Activated effector memory CD4-positive, alpha-beta T cell treated with anti-CD3 and anti-CD28 coated beads, Interleukin-2, amount 50 U/mL, for 16 hours (primary cell): Measurements from ENCODE around the gene BDKRB2.

Experiments
- DNase-seq: peaks from one replicate; pipeline ENCODE4 v3.0.0-alpha.2; 2020

BDKRB2 gene

DNA sequence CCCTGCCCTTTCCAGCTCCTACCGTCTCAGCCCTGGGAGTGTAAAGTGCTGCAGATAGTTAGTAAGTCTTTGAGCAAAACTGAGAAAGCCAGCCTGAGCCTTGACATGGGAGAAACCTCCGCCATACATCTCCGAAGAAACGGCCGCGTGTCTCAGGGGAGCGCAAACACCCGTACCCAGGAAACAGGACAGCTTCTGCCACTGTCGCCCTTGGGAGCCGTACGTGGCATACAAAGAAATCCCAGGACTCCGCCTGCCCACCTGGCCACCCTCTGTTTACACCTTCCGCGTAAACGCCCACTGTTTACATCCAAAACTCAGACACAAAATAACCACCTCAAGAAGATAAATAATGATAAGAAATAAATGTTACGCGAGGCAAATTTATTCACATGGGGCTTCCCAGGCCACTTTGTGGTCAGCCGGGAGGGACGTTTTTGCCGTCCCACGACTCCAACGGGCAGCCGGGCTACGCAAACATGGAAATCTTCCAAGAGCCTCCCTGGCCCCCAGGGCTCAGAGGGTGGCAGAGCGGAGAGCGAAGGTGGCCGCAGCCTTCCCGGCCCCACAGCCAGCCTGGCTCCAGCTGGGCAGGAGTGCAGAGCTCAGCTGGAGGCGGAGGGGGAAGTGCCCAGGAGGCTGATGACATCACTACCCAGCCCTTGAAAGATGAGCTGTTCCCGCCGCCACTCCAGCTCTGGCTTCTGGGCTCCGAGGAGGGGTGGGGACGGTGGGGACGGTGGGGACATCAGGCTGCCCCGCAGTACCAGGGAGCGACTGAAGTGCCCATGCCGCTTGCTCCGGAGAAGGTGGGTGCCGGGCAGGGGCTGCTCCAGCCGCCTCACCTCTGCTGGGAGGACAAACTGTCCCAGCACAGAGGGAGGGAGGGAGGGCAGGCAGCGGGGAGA, at the start of gene BDKRB2:
TSS of gene BDKRB2 (plus strand) at position 689 of the 908 bp plus-strand sequence. CDS start 32,269 bp downstream, outside the sequence.
- DNase-seq = no peak

DNA sequence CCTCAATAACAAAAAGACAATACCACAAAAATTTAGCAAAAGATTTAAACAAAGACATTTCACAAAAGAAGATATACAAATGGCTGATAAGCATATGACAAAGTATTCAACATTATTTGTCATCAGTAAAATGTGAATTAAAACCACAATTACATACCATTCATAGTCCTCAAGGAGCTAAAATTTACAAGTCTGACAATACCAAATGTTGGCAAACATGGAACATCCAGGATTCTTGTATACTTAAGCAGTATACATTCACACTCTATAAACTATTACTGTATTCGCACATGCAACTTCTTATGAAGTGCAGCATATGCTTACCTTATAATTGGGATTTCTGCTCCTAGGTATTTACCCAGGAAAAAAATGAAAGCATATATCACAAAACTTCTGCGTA, 49.7 kb upstream of the BDKRB2 start:
- no peak for DNase-seq

DNA sequence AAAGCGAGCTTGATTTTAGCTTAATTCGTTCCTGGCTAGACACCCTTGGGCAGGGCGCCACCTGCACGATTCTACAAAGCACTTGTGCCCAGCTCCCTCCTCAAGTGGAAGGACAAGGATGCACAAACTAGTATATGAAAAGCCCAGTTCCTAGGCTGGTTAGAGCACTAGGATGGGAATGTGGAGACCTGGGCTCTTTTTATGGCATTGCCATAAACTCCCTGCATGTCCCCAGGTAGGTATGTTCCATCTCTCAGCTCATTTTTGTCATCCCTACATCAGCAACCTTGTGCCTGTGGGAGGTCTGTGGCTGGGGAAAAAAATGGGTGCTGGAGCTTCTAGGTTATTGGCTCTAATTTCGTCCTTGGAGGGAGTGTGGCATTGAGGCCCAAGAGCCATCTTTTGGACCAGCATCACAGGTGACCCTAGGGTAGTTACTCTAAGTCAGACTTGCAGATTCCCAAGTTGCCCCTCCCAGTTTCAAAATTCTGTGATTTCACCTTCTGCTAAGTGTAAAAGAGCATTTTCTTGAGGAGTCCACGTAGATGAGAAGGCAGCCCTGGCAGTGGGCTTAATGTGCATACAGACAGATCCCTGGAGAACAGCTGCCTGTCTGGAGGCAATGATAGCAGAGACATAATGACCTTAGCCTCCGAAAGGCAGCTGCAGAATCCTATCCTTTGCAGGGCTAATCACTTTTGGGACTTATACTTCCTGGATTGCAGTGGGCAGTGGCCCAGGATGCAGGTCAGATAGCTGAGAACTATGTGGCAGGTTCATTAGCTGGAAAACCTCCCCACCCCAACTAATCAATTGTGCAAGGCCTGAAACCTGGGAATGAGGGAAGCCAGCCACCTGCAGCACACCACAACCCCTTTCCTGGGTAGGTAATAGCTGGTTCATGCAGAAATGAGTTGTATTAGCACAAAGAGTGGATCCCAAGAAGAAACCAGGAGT, 47.6 kb upstream of the BDKRB2 start:
- DNase-seq = no peak

DNA sequence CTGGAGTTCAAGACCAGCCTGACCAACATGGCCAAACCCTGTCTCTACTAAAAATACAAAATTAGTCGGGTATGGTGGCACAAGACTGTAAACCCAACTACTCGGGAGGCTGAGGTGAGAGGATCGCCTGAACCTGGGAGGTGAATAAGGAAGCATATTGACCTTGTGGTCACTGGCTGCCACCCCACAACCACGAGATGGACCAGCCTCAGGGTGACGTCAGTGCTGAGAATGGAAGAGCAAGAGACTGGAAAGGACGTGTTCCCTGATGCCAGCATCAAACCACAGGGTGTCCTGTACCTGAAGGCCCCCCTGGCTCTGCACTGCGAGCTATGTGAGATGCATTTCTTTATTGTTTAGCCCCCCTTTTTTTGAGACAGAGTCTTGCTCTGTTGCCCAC, 45.9 kb upstream of the BDKRB2 start:
- no peak for DNase-seq

- peak; percentile 17 for DNase-seq
Measured at GRCh38 chr14:96160076-96160912, 44.3 kb upstream of the BDKRB2 start.

- DNase-seq = peak; percentile 30
Measured at GRCh38 chr14:96160913-96161310, 43.7 kb upstream of the BDKRB2 start.

GRCh38 chr14:96161636-96162035, 43.0 kb upstream of the BDKRB2 start:
- DNase-seq = no peak

GRCh38 chr14:96162265-96162664, 42.4 kb upstream of the BDKRB2 start:
- peak; percentile 25 for DNase-seq

GRCh38 chr14:96162741-96163140, 41.9 kb upstream of the BDKRB2 start:
- DNase-seq = peak; percentile 37

- peak; percentile 24 for DNase-seq
Measured at GRCh38 chr14:96164861-96165490, 39.7 kb upstream of the BDKRB2 start.

GRCh38 chr14:96165493-96166436, 38.9 kb upstream of the BDKRB2 start:
- DNase-seq = peak; percentile 43

DNA sequence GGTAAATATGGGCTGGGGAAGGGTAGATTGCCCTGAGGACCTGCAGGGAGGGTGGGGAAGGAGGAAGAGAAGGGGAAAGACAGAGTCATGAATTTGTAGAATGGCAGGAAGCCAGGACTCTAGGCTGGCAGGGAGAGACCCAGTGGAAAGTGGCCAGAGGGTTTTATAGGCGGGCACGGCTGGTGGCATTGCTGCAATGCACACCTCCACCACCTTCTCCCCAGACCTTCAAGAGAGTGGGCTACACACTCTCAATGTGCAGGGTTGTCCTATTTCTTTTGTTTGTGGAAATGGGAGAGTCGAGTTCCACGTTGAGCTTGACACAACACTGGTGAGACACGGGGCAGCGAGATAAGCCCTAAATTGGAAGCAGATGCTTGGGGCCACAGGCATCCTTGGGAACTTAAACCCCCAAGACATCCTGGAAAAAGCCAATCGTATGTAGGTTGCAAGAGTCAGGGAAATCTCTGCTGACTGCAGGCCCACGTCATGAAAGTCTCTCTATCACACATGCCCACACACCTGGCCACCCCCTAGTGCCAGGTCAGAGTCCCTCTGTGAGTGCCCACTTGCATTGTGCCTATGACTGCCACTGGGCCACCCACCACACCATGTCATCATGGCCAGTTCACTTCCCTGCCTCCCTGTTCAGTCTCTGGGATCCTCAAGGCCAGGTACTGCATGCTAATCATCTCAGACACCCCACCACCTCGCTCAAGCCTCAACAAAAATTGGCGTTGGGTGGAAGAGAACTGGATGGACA, 38.0 kb upstream of the BDKRB2 start:
- peak; percentile 16 for DNase-seq

- no peak for DNase-seq
Measured at GRCh38 chr14:96167224-96168148, 37.2 kb upstream of the BDKRB2 start.

DNA sequence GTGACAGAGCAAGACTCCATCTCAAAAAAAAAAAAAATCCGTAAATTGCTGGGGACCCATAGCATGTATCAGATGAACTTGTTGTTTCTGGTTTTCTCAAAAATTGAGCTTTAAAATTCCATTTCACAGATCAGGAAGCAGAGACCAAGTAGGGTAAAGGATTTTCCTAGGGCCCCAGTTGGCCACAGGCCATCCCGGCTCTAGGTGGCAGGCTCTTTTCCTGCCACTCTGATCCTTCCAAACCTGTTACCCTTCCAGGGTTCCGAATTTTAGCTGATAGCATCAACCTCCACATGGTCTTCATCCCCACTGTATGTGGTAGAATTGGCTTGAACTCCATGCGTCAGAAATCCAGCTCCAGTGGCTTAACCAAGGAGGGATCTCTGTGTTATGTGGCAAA, 36.1 kb upstream of the BDKRB2 start:
- peak; percentile 13 for DNase-seq

- peak; percentile 28 for DNase-seq
Measured at GRCh38 chr14:96170961-96171592, 33.6 kb upstream of the BDKRB2 start.

- DNase-seq = no peak
Measured at GRCh38 chr14:96173636-96174475, 30.8 kb upstream of the BDKRB2 start.

- no peak for DNase-seq
Measured at GRCh38 chr14:96176275-96176674, 28.4 kb upstream of the BDKRB2 start.
